ENCODE data around the gene POLR1D. TPM values are rescaled to one million over a fixed set of nuclear protein-coding genes. Genes with fewer than 3 reads are reported as not detected.
"Not testable (repeated sequence)": the region's sequence is repeated elsewhere in the genome, so short reads cannot be mapped to it uniquely, and the experiment has no call there.

Gene POLR1D
- total and polyA plus RNA-seq, 3 donors from 2014 or later, result 126 to 180 (median 136) TPM

DNA sequence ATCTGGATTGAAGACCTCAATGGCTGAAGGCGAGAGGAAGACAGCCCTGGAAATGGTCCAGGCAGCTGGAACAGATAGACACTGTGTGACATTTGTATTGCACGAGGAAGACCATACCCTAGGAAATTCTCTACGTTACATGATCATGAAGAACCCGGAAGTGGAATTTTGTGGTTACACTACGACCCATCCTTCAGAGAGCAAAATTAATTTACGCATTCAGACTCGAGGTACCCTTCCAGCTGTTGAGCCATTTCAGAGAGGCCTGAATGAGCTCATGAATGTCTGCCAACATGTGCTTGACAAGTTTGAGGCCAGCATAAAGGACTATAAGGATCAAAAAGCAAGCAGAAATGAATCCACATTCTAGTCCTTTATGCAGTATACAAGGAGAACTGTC lies 1.2 kb downstream of the POLR1D start:
- 62 to 70% methylated on average over 7 of the region's 7 CpGs for WGBS, 2 donors
- no peak for DNase-seq
- H3K36me3 ChIP-seq (ENCODE audit: low read depth, missing control alignments), result no peaks in the 10 kb centered on the region
- no peaks in the 10 kb centered on the region for H3K9me3 ChIP-seq
- no peak overlapping the region for H3K4me3 ChIP-seq
- H3K27ac ChIP-seq, result no peak overlapping the region
- H3K4me1 ChIP-seq, result peaks cover 18% of the 10 kb centered on the region
- TF ChIP-seq, protein P1, sequence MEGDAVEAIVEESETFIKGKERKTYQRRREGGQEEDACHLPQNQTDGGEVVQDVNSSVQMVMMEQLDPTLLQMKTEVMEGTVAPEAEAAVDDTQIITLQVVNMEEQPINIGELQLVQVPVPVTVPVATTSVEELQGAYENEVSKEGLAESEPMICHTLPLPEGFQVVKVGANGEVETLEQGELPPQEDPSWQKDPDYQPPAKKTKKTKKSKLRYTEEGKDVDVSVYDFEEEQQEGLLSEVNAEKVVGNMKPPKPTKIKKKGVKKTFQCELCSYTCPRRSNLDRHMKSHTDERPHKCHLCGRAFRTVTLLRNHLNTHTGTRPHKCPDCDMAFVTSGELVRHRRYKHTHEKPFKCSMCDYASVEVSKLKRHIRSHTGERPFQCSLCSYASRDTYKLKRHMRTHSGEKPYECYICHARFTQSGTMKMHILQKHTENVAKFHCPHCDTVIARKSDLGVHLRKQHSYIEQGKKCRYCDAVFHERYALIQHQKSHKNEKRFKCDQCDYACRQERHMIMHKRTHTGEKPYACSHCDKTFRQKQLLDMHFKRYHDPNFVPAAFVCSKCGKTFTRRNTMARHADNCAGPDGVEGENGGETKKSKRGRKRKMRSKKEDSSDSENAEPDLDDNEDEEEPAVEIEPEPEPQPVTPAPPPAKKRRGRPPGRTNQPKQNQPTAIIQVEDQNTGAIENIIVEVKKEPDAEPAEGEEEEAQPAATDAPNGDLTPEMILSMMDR (IDR thresholded peaks at IDR 0.05), result no peak
- no peak for TF ChIP-seq POLR2A (IDR thresholded peaks at IDR 0.05)
- no peaks in the 10 kb centered on the region for H3K27me3 ChIP-seq
- intact Hi-C loops (cut with DNase I; ENCODE audit: low total_unique reads), result no loop called here

DNA sequence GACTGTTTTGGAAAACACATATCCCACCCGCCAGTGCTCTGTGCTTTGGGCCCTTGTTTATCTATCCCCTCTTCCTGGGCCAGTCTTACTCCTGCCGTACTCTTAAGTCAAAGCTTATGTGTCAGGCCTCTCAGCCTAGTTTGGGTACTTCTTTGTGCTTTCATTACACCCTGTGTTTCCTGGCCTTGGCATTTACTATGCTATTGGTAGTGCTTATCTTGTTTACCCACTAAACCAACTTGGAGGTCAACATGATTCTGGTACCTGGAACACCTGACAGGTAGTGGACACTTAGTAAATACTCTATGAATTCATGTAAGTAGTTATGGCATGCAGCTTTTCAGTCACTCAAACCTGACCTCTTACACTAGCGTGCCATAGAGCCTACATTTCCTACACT lies 2.4 kb downstream of the POLR1D start:
- Histone ChIP-seq H3K9me3 (no peaks in the 10 kb centered on the region), H3K27me3 (no peaks in the 10 kb centered on the region), H3K27ac (no peak overlapping the region), H3K4me1 (peaks cover 6% of the 10 kb centered on the region), H3K36me3 (ENCODE audit: low read depth, missing control alignments) (no peaks in the 10 kb centered on the region), H3K4me3 (no peak overlapping the region)
- WGBS, 2 donors, result 94 to 96% methylated on average over 3 of the region's 3 CpGs
- no peak for DNase-seq
- TF ChIP-seq POLR2A (IDR thresholded peaks at IDR 0.05), result no peak
- TF ChIP-seq, protein P1 (IDR thresholded peaks at IDR 0.05), result no peak
- intact Hi-C loops (cut with DNase I; ENCODE audit: low total_unique reads), result no loop called here

DNA sequence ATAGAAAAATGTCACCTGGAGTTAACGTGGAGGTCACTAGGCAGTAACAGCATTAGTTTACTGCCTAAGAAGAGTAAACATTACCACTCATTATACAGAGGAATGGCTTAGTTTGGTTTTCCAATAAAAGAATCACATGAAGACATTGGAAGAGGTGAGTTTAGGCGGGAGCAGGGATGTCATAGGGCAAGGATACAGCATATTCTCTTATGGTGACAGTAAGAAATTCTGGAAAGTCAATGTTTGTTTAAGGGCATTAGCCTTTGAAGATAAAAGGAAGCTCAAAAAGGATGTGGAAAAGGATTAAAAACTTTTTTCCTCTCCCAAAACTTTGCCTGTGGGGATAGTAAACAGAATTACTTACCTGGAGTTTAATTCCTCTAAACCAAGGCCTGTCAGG lies 4.1 kb downstream of the POLR1D start:
- no peaks in the 10 kb centered on the region for H3K27me3 ChIP-seq
- no peaks in the 10 kb centered on the region for H3K9me3 ChIP-seq
- intact Hi-C loops (cut with DNase I; ENCODE audit: low total_unique reads), result no loop called here
- DNase-seq, result no peak
- no peak overlapping the region for H3K4me3 ChIP-seq
- no peaks in the 10 kb centered on the region for H3K36me3 ChIP-seq (ENCODE audit: low read depth, missing control alignments)
- H3K27ac ChIP-seq, result no peak overlapping the region
- TF ChIP-seq POLR2A (IDR thresholded peaks at IDR 0.05), result no peak
- TF ChIP-seq, protein P1 (IDR thresholded peaks at IDR 0.05), result no peak
- no peaks in the 10 kb centered on the region for H3K4me1 ChIP-seq
- WGBS, 2 donors, result 82 to 86% methylated on average over 2 of the region's 2 CpGs

DNA sequence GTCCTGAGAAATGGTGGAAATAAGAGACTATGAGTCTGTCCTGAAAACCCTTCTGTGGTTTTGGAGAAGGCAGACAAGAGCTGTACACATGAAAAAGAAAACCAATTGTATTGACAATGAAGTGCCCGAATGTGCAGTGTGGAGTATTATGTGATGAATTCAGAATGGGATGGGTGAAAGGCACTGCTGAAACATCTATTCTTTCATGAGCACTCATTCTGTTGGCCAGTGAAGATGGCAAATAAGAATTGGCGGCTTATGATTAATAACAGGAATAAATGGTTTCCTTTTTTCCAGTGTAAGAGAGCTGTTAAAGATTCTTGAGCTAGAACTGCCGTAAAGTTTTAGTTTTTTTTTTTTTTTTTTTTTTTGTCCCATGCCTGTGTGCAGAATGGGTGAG lies 5.7 kb downstream of the POLR1D start:
- no peak for TF ChIP-seq POLR2A (IDR thresholded peaks at IDR 0.05)
- Histone ChIP-seq H3K27ac (no peak overlapping the region), H3K4me3 (no peak overlapping the region), H3K4me1 (no peaks in the 10 kb centered on the region), H3K36me3 (ENCODE audit: low read depth, missing control alignments) (no peaks in the 10 kb centered on the region), H3K27me3 (no peaks in the 10 kb centered on the region), H3K9me3 (no peaks in the 10 kb centered on the region)
- WGBS, 2 donors, result 91 to 92% methylated on average over 3 of the region's 3 CpGs
- DNase-seq, result no peak
- intact Hi-C loops (cut with DNase I; ENCODE audit: low total_unique reads), result no loop called here

DNA sequence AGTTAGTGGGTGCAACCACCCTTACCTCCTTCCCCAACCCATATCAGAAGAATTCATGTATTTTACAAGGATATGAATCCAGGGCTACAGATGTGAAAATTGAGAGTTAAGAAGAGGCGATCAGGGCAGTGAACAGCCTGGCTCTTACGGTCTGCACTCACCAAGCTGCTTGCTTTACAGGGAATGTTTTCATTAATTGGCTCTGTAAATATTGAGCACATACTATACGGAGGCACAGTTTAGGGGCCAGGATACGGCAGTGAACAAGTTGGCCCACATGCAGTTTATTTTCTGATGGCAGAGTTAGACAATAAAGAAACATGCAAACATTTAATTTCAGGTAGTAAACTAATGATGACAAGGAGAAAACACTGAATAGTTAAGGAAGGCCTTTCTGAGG lies 6.4 kb downstream of the POLR1D start:
- Histone ChIP-seq H3K4me3 (no peak overlapping the region), H3K9me3 (no peaks in the 10 kb centered on the region), H3K27me3 (no peaks in the 10 kb centered on the region), H3K4me1 (no peaks in the 10 kb centered on the region), H3K36me3 (ENCODE audit: low read depth, missing control alignments) (no peaks in the 10 kb centered on the region), H3K27ac (no peak overlapping the region)
- TF ChIP-seq, protein P1 (IDR thresholded peaks at IDR 0.05), result no peak
- TF ChIP-seq POLR2A (IDR thresholded peaks at IDR 0.05), result no peak
- WGBS, 2 donors, result 91 to 92% methylated on average over 4 of the region's 4 CpGs
- no peak for DNase-seq
- intact Hi-C loops (cut with DNase I; ENCODE audit: low total_unique reads), result no loop called here

DNA sequence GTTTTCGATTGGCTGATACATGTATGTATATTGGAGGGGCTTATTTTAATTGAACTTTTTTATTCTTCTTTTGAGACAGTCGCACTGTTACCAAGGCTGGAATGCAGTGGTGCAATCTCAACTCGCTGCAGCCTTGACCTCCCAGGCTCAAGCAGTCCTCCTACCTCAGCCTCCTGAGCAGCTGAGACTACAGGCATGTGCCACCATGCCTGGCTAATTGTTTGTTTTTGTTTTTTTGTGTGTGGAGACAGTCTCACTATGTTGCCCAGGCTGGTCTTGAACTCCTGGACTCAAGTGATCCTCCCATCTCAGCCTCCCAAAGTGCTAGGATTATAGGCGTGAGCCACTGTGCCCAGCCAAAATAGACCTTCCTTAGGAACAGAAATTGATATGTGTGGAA lies 7.1 kb downstream of the POLR1D start:
- DNase-seq; H3K4me1 ChIP-seq; H3K27ac ChIP-seq; H3K9me3 ChIP-seq; H3K27me3 ChIP-seq; H3K36me3 ChIP-seq (ENCODE audit: low read depth, missing control alignments); H3K4me3 ChIP-seq; intact Hi-C loops (cut with DNase I; ENCODE audit: low total_unique reads): not testable (repeated sequence)
- 85 to 92% methylated on average over 4 of the region's 4 CpGs for WGBS, 2 donors
